DOHH2 (cell line): ENCODE data around the gene SPATA31C1.
"Not testable (repeated sequence)": the region's sequence is repeated elsewhere in the genome, so short reads cannot be mapped to it uniquely, and the experiment has no call there.

ENCODE experiments used
- H3F3A ChIP-seq: fragments of 200-600 bp; sonication (generic), shearing (Covaris generic); 2 replicates; pipeline ENCODE4 v1.6.0; 2016; ENCODE audit warnings: antibody characterized with exemption, mild to moderate bottlenecking; ENCODE audit not compliant: control insufficient read depth, insufficient read depth
- H3K27ac ChIP-seq: fragments of 200-600 bp; sonication (generic); 2 replicates; pipeline ENCODE4 v1.5.1; 2014; ENCODE audit warnings: low read depth, mild to moderate bottlenecking, low read length, moderate library complexity
- H3K27me3 ChIP-seq: fragments of 200-600 bp; sonication (generic); 2 replicates; pipeline ENCODE4 v1.6.1; 2014; ENCODE audit warnings: mild to moderate bottlenecking, low read length, mixed read lengths; ENCODE audit not compliant: control insufficient read depth
- H3K36me3 ChIP-seq: fragments of 200-600 bp; sonication (generic); 2 replicates; pipeline ENCODE4 v1.6.1; 2014; ENCODE audit warnings: mild to moderate bottlenecking, low read length, moderate library complexity, mixed read lengths; ENCODE audit not compliant: control insufficient read depth
- H3K4me1 ChIP-seq: fragments of 200-600 bp; sonication (generic); 2 replicates; pipeline ENCODE4 v1.6.1; 2014; ENCODE audit warnings: mild to moderate bottlenecking, low read length, mixed read lengths; ENCODE audit not compliant: control insufficient read depth
- H3K4me2 ChIP-seq: fragments of 200-600 bp; sonication (generic); 2 replicates; pipeline ENCODE4 v1.6.0; 2014; ENCODE audit warnings: mild to moderate bottlenecking, low read length, moderate library complexity
- H3K4me3 ChIP-seq: fragments of 200-600 bp; sonication (generic); 2 replicates; pipeline ENCODE4 v1.5.1; 2014; ENCODE audit warnings: mild to moderate bottlenecking, low read length, mixed read lengths
- H3K79me2 ChIP-seq: fragments of 200-600 bp; sonication (generic); 2 replicates; pipeline ENCODE4 v1.6.1; 2014; ENCODE audit warnings: mild to moderate bottlenecking, low read length, mixed read lengths; ENCODE audit not compliant: control insufficient read depth
- H3K9me2 ChIP-seq: fragments of 200-600 bp; sonication (generic); replicated peaks from 2 replicates; pipeline ENCODE4 v1.6.1; 2014; ENCODE audit warnings: mild to moderate bottlenecking, low read length, mixed read lengths; ENCODE audit not compliant: control insufficient read depth
- H3K9me3 ChIP-seq: fragments of 200-600 bp; sonication (generic); 2 replicates; pipeline ENCODE4 v1.6.1; 2014; ENCODE audit warnings: antibody characterized with exemption, low read length, mixed read lengths; ENCODE audit not compliant: control insufficient read depth, insufficient read depth
- H4K20me1 ChIP-seq: fragments of 200-600 bp; sonication (generic); 2 replicates; pipeline ENCODE4 v1.6.0; 2014; ENCODE audit warnings: low read depth, mild to moderate bottlenecking, antibody characterized with exemption, low read length, moderate library complexity; ENCODE audit not compliant: control insufficient read depth, insufficient read depth
- EZH2phosphoT487 ChIP-seq: fragments of 200-600 bp; sonication (generic); IDR thresholded peaks from 2 replicates; pipeline ENCODE4 v1.6.1; 2017; ENCODE audit warnings: borderline replicate concordance, mild to moderate bottlenecking, antibody characterized with exemption, low read length, moderate library complexity, mixed read lengths
- TF ChIP-seq, protein P1 (sequence below): fragments of 200-600 bp; sonication (generic); IDR thresholded peaks from one replicate; pipeline ENCODE4 v1.5.1; 2014; ENCODE audit warnings: antibody characterized with exemption, mild to moderate bottlenecking, low read depth, low read length; ENCODE audit not compliant: poor library complexity, severe bottlenecking

Gene SPATA31C1

DNA sequence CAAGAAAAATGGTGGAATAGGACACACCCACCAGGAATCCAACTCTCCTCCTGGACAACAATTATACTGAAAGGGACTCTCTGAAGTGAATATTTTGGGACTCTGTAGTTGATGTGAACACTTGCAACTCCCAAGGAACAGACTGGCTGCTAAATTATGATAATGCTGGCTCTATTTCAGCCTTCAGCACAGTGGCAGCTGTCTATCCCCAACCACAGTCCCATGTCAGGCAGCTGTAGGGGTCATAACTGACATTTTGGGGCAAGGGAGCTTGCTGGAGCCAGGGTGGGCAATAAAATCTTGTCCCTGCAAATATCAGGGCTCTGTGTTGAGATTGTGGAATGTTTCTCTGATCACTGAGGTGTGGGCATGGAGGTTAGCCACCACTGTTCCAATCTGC, 20.9 kb upstream of the SPATA31C1 start:
- H3K4me2 ChIP-seq = no peak overlapping the region
- no peak overlapping the region for H3K27ac ChIP-seq

DNA sequence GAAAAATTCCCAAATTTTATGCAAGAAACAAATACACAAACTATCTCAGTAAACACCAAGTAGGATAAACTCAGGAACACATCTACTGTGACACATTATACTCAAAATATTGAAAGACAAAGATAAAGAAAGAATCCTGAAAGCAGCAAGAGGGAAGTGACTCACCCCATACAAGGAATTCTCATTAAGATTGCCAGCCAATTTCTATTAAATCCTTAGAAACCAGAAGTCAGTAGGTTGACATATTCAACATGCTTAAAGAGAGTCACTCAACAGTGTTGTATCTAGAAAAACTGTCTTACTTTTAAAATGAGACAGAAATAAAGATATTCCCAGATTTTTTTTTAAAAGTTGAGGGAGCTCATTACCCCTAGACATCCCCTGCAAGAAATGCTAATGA, 19.6 kb upstream of the SPATA31C1 start:
- H3K27ac ChIP-seq = no peak overlapping the region
- no peaks in the 10 kb centered on the region for H3K36me3 ChIP-seq
- no peak overlapping the region for H3K4me2 ChIP-seq
- no peaks in the 10 kb centered on the region for H3K79me2 ChIP-seq
- no peaks in the 10 kb centered on the region for H4K20me1 ChIP-seq
- no peaks in the 10 kb centered on the region for H3F3A ChIP-seq
- H3K4me3 ChIP-seq = no peak overlapping the region
- no peak for TF ChIP-seq EZH2phosphoT487
- TF ChIP-seq, protein P1, sequence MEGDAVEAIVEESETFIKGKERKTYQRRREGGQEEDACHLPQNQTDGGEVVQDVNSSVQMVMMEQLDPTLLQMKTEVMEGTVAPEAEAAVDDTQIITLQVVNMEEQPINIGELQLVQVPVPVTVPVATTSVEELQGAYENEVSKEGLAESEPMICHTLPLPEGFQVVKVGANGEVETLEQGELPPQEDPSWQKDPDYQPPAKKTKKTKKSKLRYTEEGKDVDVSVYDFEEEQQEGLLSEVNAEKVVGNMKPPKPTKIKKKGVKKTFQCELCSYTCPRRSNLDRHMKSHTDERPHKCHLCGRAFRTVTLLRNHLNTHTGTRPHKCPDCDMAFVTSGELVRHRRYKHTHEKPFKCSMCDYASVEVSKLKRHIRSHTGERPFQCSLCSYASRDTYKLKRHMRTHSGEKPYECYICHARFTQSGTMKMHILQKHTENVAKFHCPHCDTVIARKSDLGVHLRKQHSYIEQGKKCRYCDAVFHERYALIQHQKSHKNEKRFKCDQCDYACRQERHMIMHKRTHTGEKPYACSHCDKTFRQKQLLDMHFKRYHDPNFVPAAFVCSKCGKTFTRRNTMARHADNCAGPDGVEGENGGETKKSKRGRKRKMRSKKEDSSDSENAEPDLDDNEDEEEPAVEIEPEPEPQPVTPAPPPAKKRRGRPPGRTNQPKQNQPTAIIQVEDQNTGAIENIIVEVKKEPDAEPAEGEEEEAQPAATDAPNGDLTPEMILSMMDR = no peak
- H3K9me3 ChIP-seq = no peaks in the 10 kb centered on the region
- no peaks in the 10 kb centered on the region for H3K27me3 ChIP-seq
- H3K4me1 ChIP-seq = no peaks in the 10 kb centered on the region
- H3K9me2 ChIP-seq = no peaks in the 10 kb centered on the region

More for the DNA sequence above, 20.9 kb upstream of the SPATA31C1 start:
- TF ChIP-seq EZH2phosphoT487 = no peak
- TF ChIP-seq, protein P1 = no peak
- H3F3A ChIP-seq = no peaks in the 10 kb centered on the region
- H3K36me3 ChIP-seq = no peaks in the 10 kb centered on the region
- H3K27me3 ChIP-seq = no peaks in the 10 kb centered on the region
- H4K20me1 ChIP-seq = no peaks in the 10 kb centered on the region
- no peak overlapping the region for H3K4me3 ChIP-seq
- H3K9me3 ChIP-seq = no peaks in the 10 kb centered on the region
- no peaks in the 10 kb centered on the region for H3K9me2 ChIP-seq
- H3K79me2 ChIP-seq = no peaks in the 10 kb centered on the region
- no peaks in the 10 kb centered on the region for H3K4me1 ChIP-seq

DNA sequence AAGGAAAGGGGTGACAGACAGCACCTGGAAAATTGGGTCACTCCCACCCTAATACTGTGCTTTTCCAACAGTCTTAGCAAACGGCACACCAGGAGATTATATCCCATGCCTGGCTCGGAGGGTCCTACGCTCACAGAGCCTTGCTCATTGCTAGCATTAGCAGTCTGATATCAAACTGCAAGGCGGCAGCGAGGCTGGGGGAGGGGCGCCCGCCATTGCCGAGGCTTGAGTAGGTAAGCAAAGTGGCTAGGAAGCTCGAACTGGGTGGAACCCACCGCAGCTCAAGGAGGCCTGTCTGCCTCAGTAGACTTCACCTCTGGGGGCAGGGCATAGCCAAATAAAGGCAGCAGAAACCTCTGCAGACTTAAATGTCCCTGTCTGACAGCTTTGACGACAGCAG, 15.4 kb upstream of the SPATA31C1 start:
- not testable (repeated sequence) for H3K36me3 ChIP-seq, H3K4me1 ChIP-seq, H3K79me2 ChIP-seq, H3K27ac ChIP-seq, H3K27me3 ChIP-seq, H3K9me3 ChIP-seq, H3K4me2 ChIP-seq, H3F3A ChIP-seq, H3K4me3 ChIP-seq, H4K20me1 ChIP-seq, H3K9me2 ChIP-seq

DNA sequence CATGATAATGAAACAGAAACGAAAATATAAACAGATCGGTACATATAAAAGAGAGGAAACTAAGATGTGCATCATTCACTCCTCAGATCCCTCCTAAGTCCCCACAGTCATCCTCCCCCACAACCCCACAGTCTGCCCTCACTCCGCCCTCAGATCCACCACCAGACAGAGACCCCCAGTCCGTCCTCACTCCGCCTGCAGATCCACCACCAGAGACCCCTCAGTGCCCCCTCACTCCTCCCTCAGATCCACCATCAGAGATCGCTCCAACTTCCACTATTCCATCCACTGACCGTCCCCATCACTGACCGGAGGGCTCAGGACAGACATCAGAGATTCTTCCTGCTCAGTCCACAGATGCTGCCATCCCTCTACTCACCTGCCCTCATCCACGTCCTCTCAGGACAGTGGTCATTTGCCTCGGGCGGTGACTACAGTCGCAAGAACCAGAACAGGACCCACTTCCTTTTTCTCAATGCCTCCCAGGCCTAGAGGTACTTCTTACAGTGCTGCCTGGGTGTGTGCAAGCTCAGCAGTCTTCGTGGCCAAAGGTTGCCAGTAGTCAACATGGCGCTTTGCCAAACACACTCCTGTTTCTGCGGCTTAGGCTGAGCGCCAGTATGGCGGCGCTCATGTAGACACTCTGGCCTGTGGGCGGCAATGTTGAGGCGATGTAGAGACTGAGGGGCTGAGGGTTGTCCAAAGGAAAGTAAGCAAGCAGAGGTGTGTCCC, 8.3 kb upstream of the SPATA31C1 start:
- H4K20me1 ChIP-seq = no peaks in the 10 kb centered on the region
- no peaks in the 10 kb centered on the region for H3K4me1 ChIP-seq
- H3K36me3 ChIP-seq = no peaks in the 10 kb centered on the region
- H3F3A ChIP-seq = no peaks in the 10 kb centered on the region
- H3K27ac ChIP-seq = no peak overlapping the region
- H3K9me3 ChIP-seq = no peaks in the 10 kb centered on the region
- no peaks in the 10 kb centered on the region for H3K27me3 ChIP-seq
- H3K4me3 ChIP-seq = no peak overlapping the region
- TF ChIP-seq, protein P1 = no peak
- no peak for TF ChIP-seq EZH2phosphoT487
- H3K9me2 ChIP-seq = no peaks in the 10 kb centered on the region
- H3K79me2 ChIP-seq = no peaks in the 10 kb centered on the region
- no peak overlapping the region for H3K4me2 ChIP-seq
